Measurements from ENCODE around the gene SPNS1. TPM values are rescaled to one million over a fixed set of nuclear protein-coding genes. Genes with fewer than 3 reads are reported as not detected.
A peak's percentile ranks its signal among the peaks of the same experiment; 100 is the strongest.
"Not testable (repeated sequence)": the region's sequence is repeated elsewhere in the genome, so short reads cannot be mapped to it uniquely, and the experiment has no call there.

Gene SPNS1
- total and polyA plus RNA-seq, 4 experiments from 2014 or later: 28.2 to 34.4 (median 30.7) TPM

DNA sequence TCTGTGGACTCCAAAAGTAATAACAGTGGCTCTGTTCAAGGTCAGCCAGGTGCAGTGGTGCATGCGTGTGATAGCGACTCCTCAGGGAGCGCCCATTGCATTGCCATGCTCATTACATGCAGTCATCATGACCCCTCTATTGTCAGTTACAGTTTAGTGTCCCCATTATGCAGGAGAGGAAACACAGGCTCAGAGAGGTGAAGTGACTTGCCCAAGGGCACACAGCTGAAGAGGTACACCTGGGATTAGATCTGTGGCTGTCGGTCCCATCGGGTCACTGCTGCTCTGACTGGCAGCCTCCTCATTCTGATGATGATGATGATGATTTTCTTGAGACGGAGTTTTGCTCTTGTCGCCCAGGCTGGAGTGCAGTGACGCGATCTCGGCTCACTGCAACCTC lies 17.9 kb downstream of the SPNS1 start:
- Histone ChIP-seq H3K4me1 (ENCODE audit: insufficient read depth, low read length) (peaks cover 37% of the 10 kb centered on the region), H3K27me3 (ENCODE audit: insufficient read depth, low read length) (no peaks in the 10 kb centered on the region), H3K4me3 (ENCODE audit: low read length in 2 of 2) (no peak overlapping the region), H3K27ac (ENCODE audit: low read depth, low read length) (no peak overlapping the region), H3K9me3 (ENCODE audit: control insufficient read depth in 1 of 2, low read length in 2 of 2) (no peaks in the 10 kb centered on the region), H3K36me3 (ENCODE audit: insufficient read depth, low read length) (peaks cover 18% of the 10 kb centered on the region)
- Mint-ChIP-seq H3K9me3 (peaks cover 0 to 4% (median 2%) of the 10 kb centered on the region in 8 donors), H3K36me3 (peaks cover 21 to 30% of the 10 kb centered on the region in 2 donors), H3K27me3 (no peaks in the 10 kb centered on the region), H3K27ac (peak overlapping the region; percentile 19 to 90 (median 83)), H3K4me3 (no peak overlapping the region), H3K4me1 (peaks cover 30 to 45% (median 36%) of the 10 kb centered on the region in 4 donors)
- no peak for DNase-seq
- ChIA-PET POLR2A (ENCODE audit: partially characterized antibody) (interaction anchor here (1.5 to 10.4 kb wide), 7 partner anchors 8 to 21 kb away, joined by 4 to 79 read pairs (median 16); partner anchors contain the start of genes LAT and SPNS1), CTCF (ENCODE audit: partially characterized antibody) (interaction anchor here (1.6 kb wide), 1 partner anchor 19 kb away, joined by 5 read pairs; no protein-coding TSS in a partner anchor)
- intact Hi-C loops (cut with micrococcal nuclease): no loop called here

DNA sequence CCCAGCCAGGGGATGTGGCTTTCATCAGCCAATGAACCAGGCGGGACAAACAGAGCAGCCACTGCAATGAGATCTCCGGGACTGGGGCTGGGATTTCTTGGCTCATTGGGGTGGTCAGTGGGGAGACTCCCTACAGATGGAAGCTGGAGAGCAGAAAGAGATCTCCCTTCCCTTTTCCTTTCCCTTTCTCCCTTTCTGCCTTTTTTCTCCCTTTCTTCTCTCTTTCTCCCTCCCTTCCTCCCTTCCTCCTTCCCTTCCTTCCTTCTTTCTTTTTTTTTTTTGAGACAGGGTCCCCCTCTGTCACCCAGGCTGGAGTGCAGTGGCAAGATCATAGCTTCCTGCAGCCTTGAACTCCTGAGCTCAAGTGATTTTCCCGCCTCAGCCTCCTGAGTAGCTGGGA lies 24.3 kb downstream of the SPNS1 start:
- Histone ChIP-seq H3K27me3 (ENCODE audit: insufficient read depth, low read length) (no peaks in the 10 kb centered on the region), H3K27ac (ENCODE audit: low read depth, low read length) (no peak overlapping the region), H3K9me3 (ENCODE audit: control insufficient read depth in 1 of 2, low read length in 2 of 2) (no peaks in the 10 kb centered on the region), H3K4me1 (ENCODE audit: insufficient read depth, low read length) (no peaks in the 10 kb centered on the region), H3K36me3 (ENCODE audit: insufficient read depth, low read length) (no peaks in the 10 kb centered on the region), H3K4me3 (ENCODE audit: low read length in 2 of 2) (no peak overlapping the region)
- Mint-ChIP-seq H3K36me3 (no peaks in the 10 kb centered on the region), H3K4me1 (peaks cover 2 to 10% (median 6%) of the 10 kb centered on the region in 4 donors), H3K4me3 (no peak overlapping the region), H3K9me3 (peaks cover 0 to 2% (median 0%) of the 10 kb centered on the region in 8 donors), H3K27me3 (no peaks in the 10 kb centered on the region), H3K27ac (no peak overlapping the region)
- intact Hi-C loops (cut with micrococcal nuclease): no loop called here
- CTCF ChIA-PET (ENCODE audit: partially characterized antibody): interaction anchor here (0.7 to 1.5 kb wide), 2 partner anchors 10 to 22 kb away, joined by 3 to 6 read pairs; no protein-coding TSS in a partner anchor
- DNase-seq: no peak
- POLR2A ChIA-PET (ENCODE audit: partially characterized antibody): interaction anchor here (2.0 to 7.9 kb wide), 2 partner anchors 9 to 10 kb away, joined by 6 to 79 read pairs; partner anchors contain the start of gene LAT

DNA sequence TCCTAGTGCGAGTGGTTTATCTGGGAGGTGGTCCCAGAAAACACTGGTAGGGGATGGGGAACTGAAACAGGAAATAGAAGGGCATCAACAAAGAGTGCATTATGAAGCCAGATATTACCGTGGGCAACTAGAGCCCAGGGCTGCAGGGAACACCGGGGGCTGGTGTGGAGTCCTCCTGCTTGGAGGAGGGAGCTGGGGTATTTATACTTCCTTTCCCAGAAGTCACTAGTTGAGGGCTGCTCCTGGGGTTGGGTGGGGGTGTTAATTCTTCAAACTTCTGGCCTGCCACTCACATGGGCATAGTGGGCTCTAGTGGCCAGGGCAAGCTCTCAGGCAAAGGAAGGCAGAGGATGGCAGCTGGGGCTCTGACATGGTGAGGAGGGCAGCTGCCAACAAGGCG lies 25.0 kb downstream of the SPNS1 start:
- POLR2A ChIA-PET (ENCODE audit: partially characterized antibody): interaction anchor here (0.9 to 7.9 kb wide), 3 partner anchors 8 to 26 kb away, joined by 4 to 79 read pairs (median 6); partner anchors contain the start of gene LAT

DNA sequence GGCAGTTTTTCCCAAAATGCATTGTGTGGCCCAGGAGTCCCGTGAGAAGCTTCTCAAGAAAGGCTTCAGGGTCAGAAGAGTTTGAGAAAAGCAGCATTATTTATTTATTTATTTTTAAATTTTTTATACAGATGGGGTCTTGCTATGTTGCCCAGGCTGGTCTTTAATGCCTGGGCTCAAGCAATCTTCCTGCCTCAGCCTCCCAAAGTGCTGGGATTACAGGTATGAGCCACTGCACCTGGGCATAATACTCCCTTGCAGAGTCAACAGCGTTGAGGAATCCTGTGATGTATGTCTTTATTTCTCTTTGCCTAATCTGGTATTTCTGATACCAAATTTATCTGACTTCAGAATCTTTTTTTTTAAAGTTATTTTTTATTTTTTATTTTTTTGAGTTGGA lies 25.4 kb downstream of the SPNS1 start:
- intact Hi-C loops (cut with micrococcal nuclease): no loop called here
- no peak overlapping the region for H3K4me3 Mint-ChIP-seq
- H3K27me3 Mint-ChIP-seq: no peaks in the 10 kb centered on the region
- no peaks in the 10 kb centered on the region for H3K27me3 ChIP-seq (ENCODE audit: insufficient read depth, low read length)
- no peaks in the 10 kb centered on the region for H3K4me1 ChIP-seq (ENCODE audit: insufficient read depth, low read length)
- H3K4me1 Mint-ChIP-seq: peaks cover 2 to 15% (median 7%) of the 10 kb centered on the region in 4 donors
- ChIA-PET CTCF (ENCODE audit: partially characterized antibody) (interaction anchor here (1.5 kb wide), 1 partner anchor 23 kb away, joined by 6 read pairs; no protein-coding TSS in a partner anchor), POLR2A (ENCODE audit: partially characterized antibody) (interaction anchor here (0.9 to 7.9 kb wide), 3 partner anchors 7 to 26 kb away, joined by 4 to 79 read pairs (median 6); partner anchors contain the start of gene LAT)
- H3K4me3 ChIP-seq (ENCODE audit: low read length in 2 of 2): no peak overlapping the region
- H3K9me3 Mint-ChIP-seq: peaks cover 0 to 2% (median 0%) of the 10 kb centered on the region in 8 donors
- no peak for DNase-seq
- no peak overlapping the region for H3K27ac Mint-ChIP-seq
- H3K36me3 ChIP-seq (ENCODE audit: insufficient read depth, low read length): no peaks in the 10 kb centered on the region
- H3K9me3 ChIP-seq (ENCODE audit: control insufficient read depth in 1 of 2, low read length in 2 of 2): no peaks in the 10 kb centered on the region
- no peak overlapping the region for H3K27ac ChIP-seq (ENCODE audit: low read depth, low read length)
- H3K36me3 Mint-ChIP-seq: no peaks in the 10 kb centered on the region

More for the DNA sequence above, 25.0 kb downstream of the SPNS1 start:
- no peak for DNase-seq
- Mint-ChIP-seq H3K4me3 (no peak overlapping the region), H3K27ac (no peak overlapping the region), H3K9me3 (peaks cover 0 to 2% (median 0%) of the 10 kb centered on the region in 8 donors), H3K36me3 (no peaks in the 10 kb centered on the region), H3K4me1 (peaks cover 2 to 12% (median 6%) of the 10 kb centered on the region in 4 donors), H3K27me3 (no peaks in the 10 kb centered on the region)
- Histone ChIP-seq H3K27ac (ENCODE audit: low read depth, low read length) (no peak overlapping the region), H3K4me1 (ENCODE audit: insufficient read depth, low read length) (no peaks in the 10 kb centered on the region), H3K27me3 (ENCODE audit: insufficient read depth, low read length) (no peaks in the 10 kb centered on the region), H3K36me3 (ENCODE audit: insufficient read depth, low read length) (no peaks in the 10 kb centered on the region), H3K9me3 (ENCODE audit: control insufficient read depth in 1 of 2, low read length in 2 of 2) (no peaks in the 10 kb centered on the region), H3K4me3 (ENCODE audit: low read length in 2 of 2) (no peak overlapping the region)
- intact Hi-C loops (cut with micrococcal nuclease): no loop called here
- CTCF ChIA-PET (ENCODE audit: partially characterized antibody): interaction anchor here (0.7 to 1.5 kb wide), 2 partner anchors 9 to 22 kb away, joined by 3 to 6 read pairs; no protein-coding TSS in a partner anchor

DNA sequence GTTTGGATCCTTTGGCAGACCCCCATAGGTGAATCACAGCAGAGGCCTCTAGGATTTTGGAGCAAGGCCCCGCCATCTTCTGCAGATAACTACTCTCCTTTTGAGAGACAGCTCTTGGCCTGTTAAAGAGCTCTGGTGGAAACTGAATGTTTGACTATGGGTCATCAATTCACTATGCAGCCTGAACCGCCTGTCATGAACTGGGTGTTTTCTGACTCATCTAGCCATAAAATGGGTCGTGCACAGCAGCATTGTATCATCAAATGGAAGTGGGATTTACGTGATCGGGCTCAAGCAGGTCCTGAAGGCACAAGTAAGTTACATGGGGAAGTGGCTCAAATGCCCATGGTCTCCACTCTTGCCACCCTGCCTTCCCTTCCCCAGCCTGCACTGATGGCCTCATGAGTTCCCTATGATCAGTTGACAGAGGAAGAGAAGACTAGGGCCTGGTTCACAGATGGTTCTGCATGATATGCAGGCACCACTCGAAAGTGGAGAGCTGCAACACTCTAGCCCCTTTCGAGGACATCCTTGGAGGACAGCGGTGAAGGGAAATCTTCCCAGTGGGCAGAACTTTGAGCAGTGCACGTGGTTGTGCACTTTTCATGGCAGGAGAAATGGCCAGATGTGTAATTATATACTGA lies 30.0 kb downstream of the SPNS1 start:
- intact Hi-C loops (cut with micrococcal nuclease); H3K4me3 ChIP-seq (ENCODE audit: low read length in 2 of 2); H3K27me3 ChIP-seq (ENCODE audit: insufficient read depth, low read length); H3K9me3 Mint-ChIP-seq; H3K36me3 ChIP-seq (ENCODE audit: insufficient read depth, low read length); H3K4me3 Mint-ChIP-seq; H3K9me3 ChIP-seq (ENCODE audit: control insufficient read depth in 1 of 2, low read length in 2 of 2); DNase-seq; H3K27ac ChIP-seq (ENCODE audit: low read depth, low read length); H3K27me3 Mint-ChIP-seq; H3K36me3 Mint-ChIP-seq: not testable (repeated sequence)
- Mint-ChIP-seq H3K4me1 (peaks cover 17 to 40% (median 30%) of the 10 kb centered on the region in 4 donors), H3K27ac (peak overlapping the region in 3 of 7 donors; percentile 57 to 62 (median 61))
- ChIA-PET CTCF (ENCODE audit: partially characterized antibody) (interaction anchor here (1.5 kb wide), 1 partner anchor 18 kb away, joined by 3 read pairs; no protein-coding TSS in a partner anchor), POLR2A (ENCODE audit: partially characterized antibody) (interaction anchor here (7.9 kb wide), 1 partner anchor 16 kb away, joined by 79 read pairs; the partner anchor contains the start of gene LAT)
- H3K4me1 ChIP-seq (ENCODE audit: insufficient read depth, low read length): peaks cover 30% of the 10 kb centered on the region

DNA sequence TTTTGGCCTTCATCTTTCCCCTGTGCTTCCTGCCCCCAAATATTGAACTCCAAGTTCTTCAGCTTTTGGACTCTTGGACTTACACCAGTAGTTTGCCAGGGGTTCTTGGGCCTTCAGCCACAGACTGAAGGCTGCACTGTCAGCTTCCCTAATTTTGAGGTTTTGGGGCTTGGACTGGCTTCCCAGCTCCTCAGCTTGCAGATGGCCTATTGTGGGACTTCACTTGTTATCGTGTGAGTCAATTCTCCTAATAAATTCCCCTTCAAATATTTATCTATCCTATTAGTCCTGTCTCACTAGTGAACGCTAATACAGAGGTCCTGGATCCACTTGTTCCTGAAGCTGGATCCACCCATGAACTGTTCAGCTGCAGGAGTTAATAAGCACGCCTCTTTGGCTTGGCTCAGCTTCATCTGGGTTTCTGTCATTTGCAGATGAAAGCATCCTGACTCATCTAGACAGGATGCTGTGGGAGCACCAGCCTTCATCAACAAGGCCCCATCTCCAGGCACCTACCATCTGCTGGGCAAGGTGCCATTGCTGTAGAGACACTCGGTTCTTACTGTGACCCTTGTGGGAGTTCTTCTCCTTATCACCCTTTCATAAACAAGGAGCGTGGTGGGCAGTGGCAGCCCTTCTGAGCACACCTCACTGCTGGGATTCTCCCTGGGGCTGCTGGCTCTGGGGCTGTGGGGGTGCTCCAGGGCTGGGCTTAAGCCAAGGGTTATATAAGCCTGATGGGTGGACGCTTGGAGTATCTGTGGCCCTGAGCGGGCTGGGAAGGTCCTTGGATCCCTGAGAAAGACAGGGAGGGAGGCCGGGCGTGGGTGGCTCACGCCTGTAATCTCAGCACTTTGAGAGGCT lies 33.4 kb downstream of the SPNS1 start:
- Histone ChIP-seq H3K36me3 (ENCODE audit: insufficient read depth, low read length) (no peaks in the 10 kb centered on the region), H3K27ac (ENCODE audit: low read depth, low read length) (peak overlapping the region; percentile 12), H3K4me3 (ENCODE audit: low read length in 2 of 2) (peak overlapping the region in 1 of 2 donors; percentile 29), H3K4me1 (ENCODE audit: insufficient read depth, low read length) (peaks cover 58% of the 10 kb centered on the region), H3K9me3 (ENCODE audit: control insufficient read depth in 1 of 2, low read length in 2 of 2) (no peaks in the 10 kb centered on the region), H3K27me3 (ENCODE audit: insufficient read depth, low read length) (no peaks in the 10 kb centered on the region)
- ChIA-PET CTCF (ENCODE audit: partially characterized antibody) (interaction anchor here (0.6 to 4.1 kb wide), 7 partner anchors 9 to 1850 kb away, joined by 3 to 18 read pairs (median 4); partner anchors contain the start of genes LAT and SPNS1), POLR2A (ENCODE audit: partially characterized antibody) (interaction anchor here (0.5 to 2.7 kb wide), 16 partner anchors 9 to 1400 kb away, joined by 3 to 92 read pairs (median 4); partner anchors contain the start of genes LAT, RABEP2, SPNS1 and ZNF771)
- Mint-ChIP-seq H3K4me3 (peak overlapping the region; percentile 10 to 89 (median 77)), H3K4me1 (peaks cover 30 to 63% (median 46%) of the 10 kb centered on the region in 4 donors), H3K36me3 (no peaks in the 10 kb centered on the region), H3K27me3 (no peaks in the 10 kb centered on the region), H3K27ac (peak overlapping the region; percentile 83 to 99 (median 96)), H3K9me3 (peaks cover 0 to 4% (median 0%) of the 10 kb centered on the region in 8 donors)
- DNase-seq: peak; percentile 64 to 84 (median 70)
- intact Hi-C loops (cut with micrococcal nuclease): no loop called here

All from CD4-positive, alpha-beta memory T cell (primary cell).